AG10803 (cell line): ENCODE data around the gene TJP2.

Source experiments
- DNase-seq: peaks from one replicate; pipeline ENCODE4 v3.0.0; 2010; ENCODE audit warnings: low read depth
- H3K4me3 ChIP-seq: 2 replicates; pipeline ENCODE4 v1.5.1; 2011; ENCODE audit warnings: mild to moderate bottlenecking, low read length, control low read depth
- CTCF ChIP-seq: conservative IDR thresholded peaks from 2 replicates; pipeline ENCODE4 v1.5.1; 2011; ENCODE audit warnings: mild to moderate bottlenecking, low read length, control low read depth, inconsistent platforms

The TJP2 gene

GRCh38 chr9:69137311-69137710, 36.8 kb upstream of the TJP2 start:
- DNase-seq: no peak
- no peak overlapping the region for H3K4me3 ChIP-seq
- no peak for TF ChIP-seq CTCF

- DNase-seq: no peak
- TF ChIP-seq CTCF: no peak
- H3K4me3 ChIP-seq: no peak overlapping the region
Measured at GRCh38 chr9:69139596-69139995, 34.5 kb upstream of the TJP2 start.

GRCh38 chr9:69140123-69140735, 33.8 kb upstream of the TJP2 start:
- no peak for DNase-seq
- TF ChIP-seq CTCF: no peak
- no peak overlapping the region for H3K4me3 ChIP-seq

- TF ChIP-seq CTCF: no peak
- no peak overlapping the region for H3K4me3 ChIP-seq
- no peak for DNase-seq
Measured at GRCh38 chr9:69141851-69142250, 32.2 kb upstream of the TJP2 start.

GRCh38 chr9:69143291-69143690, 30.8 kb upstream of the TJP2 start:
- no peak overlapping the region for H3K4me3 ChIP-seq
- DNase-seq: no peak
- TF ChIP-seq CTCF: no peak

GRCh38 chr9:69145144-69145715, 28.8 kb upstream of the TJP2 start:
- no peak for TF ChIP-seq CTCF

GRCh38 chr9:69147041-69147834, 26.8 kb upstream of the TJP2 start:
- TF ChIP-seq CTCF: no peak
- no peak for DNase-seq
- no peak overlapping the region for H3K4me3 ChIP-seq

More at GRCh38 chr9:69145144-69145715, 28.8 kb upstream of the TJP2 start:
- H3K4me3 ChIP-seq: no peak overlapping the region
- DNase-seq: peak; percentile 89
